ENCODE data around the gene OR6C76. TPM values are rescaled to one million over a fixed set of nuclear protein-coding genes. Genes with fewer than 3 reads are reported as not detected.
A peak's percentile ranks its signal among the peaks of the same experiment; 100 is the strongest.
"Not testable (repeated sequence)": the region's sequence is repeated elsewhere in the genome, so short reads cannot be mapped to it uniquely, and the experiment has no call there.

The OR6C76 gene
- polyA plus RNA-seq, 1 donor (not counting 4 experiments of a cell fraction or from before 2014, with no cell fraction given) = not detected

- no peak overlapping the region for H3K4me2 ChIP-seq (ENCODE audit: control insufficient read depth, extremely low read depth, insufficient read depth, low read depth, low read length)
- H2AFZ ChIP-seq (ENCODE audit: control insufficient read depth, low read length) = no peak overlapping the region
- H4K20me1 ChIP-seq (ENCODE audit: control insufficient read depth, extremely low read depth, insufficient read depth, low read length) = no peaks in the 10 kb centered on the region
- no peak for DNase-seq (ENCODE audit: low read depth, low spot score)
- H3K27me3 ChIP-seq (ENCODE audit: control insufficient read depth, extremely low read depth, insufficient read depth, low read length) = no peaks in the 10 kb centered on the region
- H3K36me3 ChIP-seq (ENCODE audit: control insufficient read depth in 2 of 2, extremely low read depth in 1 of 2, insufficient read depth in 2 of 2, low read length in 2 of 2) = no peaks in the 10 kb centered on the region
- no peaks in the 10 kb centered on the region for H3K4me1 ChIP-seq (ENCODE audit: control insufficient read depth, extremely low read depth, insufficient read depth, low read length)
- H3K9me1 ChIP-seq (ENCODE audit: control insufficient read depth, extremely low read depth, insufficient read depth, low read length) = no peaks in the 10 kb centered on the region
- no peak for FAIRE-seq
- no peak overlapping the region for H3K9ac ChIP-seq (ENCODE audit: control insufficient read depth, extremely low read depth, insufficient read depth, low read length)
- no peak overlapping the region for H3K4me3 ChIP-seq (ENCODE audit: control insufficient read depth in 2 of 3, extremely low read depth in 1 of 3, insufficient read depth in 2 of 3, low read depth in 1 of 3, low read length in 3 of 3)
- TF ChIP-seq CTCF (optimal IDR thresholded peaks at IDR 0.05 in 1 of 3, IDR thresholded peaks at IDR 0.05 in 1 of 3, conservative IDR thresholded peaks at IDR 0.05 in 1 of 3; ENCODE audit: extremely low read depth in 1 of 3, insufficient read depth in 2 of 3, low read length in 3 of 3) (peak in 1 of 3 experiments; percentile 8), EZH2 (IDR thresholded peaks at IDR 0.05; ENCODE audit: low read length) (no peak)
- no peak overlapping the region for H3K27ac ChIP-seq (ENCODE audit: control insufficient read depth, insufficient read depth, low read length)
- H3K79me2 ChIP-seq (ENCODE audit: control insufficient read depth, insufficient read depth, low read length) = no peaks in the 10 kb centered on the region
- dilution Hi-C loops (cut with MboI; ENCODE audit: extremely low pct_ligation_motif_present, low sequenced_read_pairs) = no loop called here
- no peaks in the 10 kb centered on the region for H3K9me3 ChIP-seq (ENCODE audit: control insufficient read depth, low read depth, low read length)
Observed at GRCh38 chr12:55446326-55446725, 20.3 kb downstream of the OR6C76 start.

GRCh38 chr12:55448825-55449224, 22.8 kb downstream of the OR6C76 start:
- Histone ChIP-seq H3K4me2 (ENCODE audit: control insufficient read depth, extremely low read depth, insufficient read depth, low read depth, low read length) (no peak overlapping the region), H3K4me1 (ENCODE audit: control insufficient read depth, extremely low read depth, insufficient read depth, low read length) (no peaks in the 10 kb centered on the region), H3K9me1 (ENCODE audit: control insufficient read depth, extremely low read depth, insufficient read depth, low read length) (no peaks in the 10 kb centered on the region), H3K9ac (ENCODE audit: control insufficient read depth, extremely low read depth, insufficient read depth, low read length) (no peak overlapping the region), H3K27me3 (ENCODE audit: control insufficient read depth, extremely low read depth, insufficient read depth, low read length) (no peaks in the 10 kb centered on the region), H3K4me3 (ENCODE audit: control insufficient read depth in 2 of 3, extremely low read depth in 1 of 3, insufficient read depth in 2 of 3, low read depth in 1 of 3, low read length in 3 of 3) (no peak overlapping the region), H3K79me2 (ENCODE audit: control insufficient read depth, insufficient read depth, low read length) (no peaks in the 10 kb centered on the region), H3K36me3 (ENCODE audit: control insufficient read depth in 2 of 2, extremely low read depth in 1 of 2, insufficient read depth in 2 of 2, low read length in 2 of 2) (no peaks in the 10 kb centered on the region), H4K20me1 (ENCODE audit: control insufficient read depth, extremely low read depth, insufficient read depth, low read length) (no peaks in the 10 kb centered on the region), H3K9me3 (ENCODE audit: control insufficient read depth, low read depth, low read length) (no peaks in the 10 kb centered on the region), H3K27ac (ENCODE audit: control insufficient read depth, insufficient read depth, low read length) (no peak overlapping the region), H2AFZ (ENCODE audit: control insufficient read depth, low read length) (no peak overlapping the region)
- FAIRE-seq (no peak), DNase-seq (ENCODE audit: low read depth, low spot score) (no peak)
- TF ChIP-seq CTCF (optimal IDR thresholded peaks at IDR 0.05 in 1 of 3, IDR thresholded peaks at IDR 0.05 in 1 of 3, conservative IDR thresholded peaks at IDR 0.05 in 1 of 3; ENCODE audit: extremely low read depth in 1 of 3, insufficient read depth in 2 of 3, low read length in 3 of 3) = no peak
- no peak for TF ChIP-seq EZH2 (IDR thresholded peaks at IDR 0.05; ENCODE audit: low read length)
- dilution Hi-C loops (cut with MboI; ENCODE audit: extremely low pct_ligation_motif_present, low sequenced_read_pairs) = no loop called here

- not testable (repeated sequence) for FAIRE-seq
Observed at GRCh38 chr12:55464926-55465325, 38.9 kb downstream of the OR6C76 start.

More at GRCh38 chr12:55464926-55465325, 38.9 kb downstream of the OR6C76 start:
- dilution Hi-C loops (cut with MboI; ENCODE audit: extremely low pct_ligation_motif_present, low sequenced_read_pairs); H3K27me3 ChIP-seq (ENCODE audit: control insufficient read depth, extremely low read depth, insufficient read depth, low read length); H3K4me3 ChIP-seq (ENCODE audit: control insufficient read depth in 2 of 3, extremely low read depth in 1 of 3, insufficient read depth in 2 of 3, low read depth in 1 of 3, low read length in 3 of 3); H4K20me1 ChIP-seq (ENCODE audit: control insufficient read depth, extremely low read depth, insufficient read depth, low read length); H3K9me3 ChIP-seq (ENCODE audit: control insufficient read depth, low read depth, low read length); H3K4me2 ChIP-seq (ENCODE audit: control insufficient read depth, extremely low read depth, insufficient read depth, low read depth, low read length); H3K36me3 ChIP-seq (ENCODE audit: control insufficient read depth in 2 of 2, extremely low read depth in 1 of 2, insufficient read depth in 2 of 2, low read length in 2 of 2); H3K9ac ChIP-seq (ENCODE audit: control insufficient read depth, extremely low read depth, insufficient read depth, low read length); H3K4me1 ChIP-seq (ENCODE audit: control insufficient read depth, extremely low read depth, insufficient read depth, low read length); DNase-seq (ENCODE audit: low read depth, low spot score); H3K79me2 ChIP-seq (ENCODE audit: control insufficient read depth, insufficient read depth, low read length); H3K9me1 ChIP-seq (ENCODE audit: control insufficient read depth, extremely low read depth, insufficient read depth, low read length); H3K27ac ChIP-seq (ENCODE audit: control insufficient read depth, insufficient read depth, low read length); H2AFZ ChIP-seq (ENCODE audit: control insufficient read depth, low read length): not testable (repeated sequence)

Measured in keratinocyte (primary cell).